ENCODE data around the gene GLOD5. TPM values are rescaled to one million over a fixed set of nuclear protein-coding genes. Genes with fewer than 3 reads are reported as not detected.
A peak's percentile ranks its signal among the peaks of the same experiment; 100 is the strongest.

GLOD5 gene
- total and polyA plus RNA-seq, 9 of the 15 experiments (the other 6 are each of a cell fraction or from before 2014, with no cell fraction given): 0.27 to 4.4 (median 2.2) TPM

GRCh38 chrX:48789366-48790220 is 28.0 kb downstream of the GLOD5 start:
- H3K9me1 ChIP-seq (ENCODE audit: control insufficient read depth, insufficient read depth, low read length): no peaks in the 10 kb centered on the region
- H2AFZ ChIP-seq (ENCODE audit: low read depth, low read length): no peak overlapping the region
- no peaks in the 10 kb centered on the region for H3K27me3 ChIP-seq (ENCODE audit: control insufficient read depth in 2 of 2, insufficient read depth in 2 of 2, low read length in 2 of 2)
- peaks cover 4% of the 10 kb centered on the region; the same call in 1 of the 2 replicates for H4K20me1 ChIP-seq (replicated peaks; ENCODE audit: control insufficient read depth, insufficient read depth, low read length)
- peak overlapping the region; percentile 93 for H3K4me2 ChIP-seq (ENCODE audit: insufficient read depth, low read length)
- WGBS (ENCODE audit: insufficient coverage, low coverage, missing lambda C conversion rate): 0% methylated on average over 4 of the region's 7 CpGs
- DNase-seq (ENCODE audit: extremely low read depth in 1 of 4, low spot score in 3 of 4) (peak in 2 of 4 experiments; percentile 50 to 75), FAIRE-seq (peak; percentile 77), ATAC-seq (no peak)
- BruUV-seq (replicated peaks): no TSS peak
- peaks cover 63% of the 10 kb centered on the region for H3K36me3 ChIP-seq (ENCODE audit: control insufficient read depth, insufficient read depth, low read length)
- POLR2A ChIA-PET: interaction anchor here (0.6 kb wide), 1 partner anchor 52 kb away, joined by 3 read pairs; no protein-coding TSS in a partner anchor
- peaks cover 51 to 65% of the 10 kb centered on the region in 2 experiments for H3K4me1 ChIP-seq (replicated peaks in 1 of 2; ENCODE audit: control insufficient read depth in 2 of 2, insufficient read depth in 2 of 2, low read length in 2 of 2)
- in situ Hi-C loops (cut with MboI) (no loop called here), intact Hi-C loops (cut with micrococcal nuclease) (loop anchor here (2.0 to 5.0 kb wide), 2 partner anchors 25 to 92 kb away; partner anchors contain the start of gene SUV39H1)
- H3K9ac ChIP-seq (ENCODE audit: insufficient read depth in 1 of 2, low read depth in 2 of 2, low read length in 2 of 2): peak overlapping the region; percentile 85 to 94
- CTCF ChIA-PET (ENCODE audit: low intra/inter-chr PET ratio): interaction anchor here (0.7 kb wide), 1 partner anchor 128 kb away, joined by 4 read pairs; no protein-coding TSS in a partner anchor
- peak overlapping the region; percentile 85 for H3K27ac ChIP-seq (ENCODE audit: extremely low read depth, low read depth, low read length)
- H3K4me3 ChIP-seq: peak overlapping the region; percentile 75
- no peaks in the 10 kb centered on the region for H3K9me3 ChIP-seq (replicated peaks; ENCODE audit: control insufficient read depth, insufficient read depth, low read depth, low read length)
- peaks cover 85% of the 10 kb centered on the region for H3K79me2 ChIP-seq (ENCODE audit: control insufficient read depth, insufficient read depth, low read length)
- 0 out of 2 replicates have a peak, but pooled peaks have one; percentile 7 for TF ChIP-seq OTX1 (CRISPR knock-in tag; IDR thresholded peaks at IDR 0.05)
- no peak for TF ChIP-seq ZNF551 (CRISPR knock-in tag; IDR thresholded peaks at IDR 0.05)
- TF ChIP-seq, protein P1, sequence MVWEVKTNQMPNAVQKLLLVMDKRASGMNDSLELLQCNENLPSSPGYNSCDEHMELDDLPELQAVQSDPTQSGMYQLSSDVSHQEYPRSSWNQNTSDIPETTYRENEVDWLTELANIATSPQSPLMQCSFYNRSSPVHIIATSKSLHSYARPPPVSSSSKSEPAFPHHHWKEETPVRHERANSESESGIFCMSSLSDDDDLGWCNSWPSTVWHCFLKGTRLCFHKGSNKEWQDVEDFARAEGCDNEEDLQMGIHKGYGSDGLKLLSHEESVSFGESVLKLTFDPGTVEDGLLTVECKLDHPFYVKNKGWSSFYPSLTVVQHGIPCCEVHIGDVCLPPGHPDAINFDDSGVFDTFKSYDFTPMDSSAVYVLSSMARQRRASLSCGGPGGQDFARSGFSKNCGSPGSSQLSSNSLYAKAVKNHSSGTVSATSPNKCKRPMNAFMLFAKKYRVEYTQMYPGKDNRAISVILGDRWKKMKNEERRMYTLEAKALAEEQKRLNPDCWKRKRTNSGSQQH (CRISPR knock-in tag; IDR thresholded peaks at IDR 0.05): no peak
- TF ChIP-seq, protein P2, sequence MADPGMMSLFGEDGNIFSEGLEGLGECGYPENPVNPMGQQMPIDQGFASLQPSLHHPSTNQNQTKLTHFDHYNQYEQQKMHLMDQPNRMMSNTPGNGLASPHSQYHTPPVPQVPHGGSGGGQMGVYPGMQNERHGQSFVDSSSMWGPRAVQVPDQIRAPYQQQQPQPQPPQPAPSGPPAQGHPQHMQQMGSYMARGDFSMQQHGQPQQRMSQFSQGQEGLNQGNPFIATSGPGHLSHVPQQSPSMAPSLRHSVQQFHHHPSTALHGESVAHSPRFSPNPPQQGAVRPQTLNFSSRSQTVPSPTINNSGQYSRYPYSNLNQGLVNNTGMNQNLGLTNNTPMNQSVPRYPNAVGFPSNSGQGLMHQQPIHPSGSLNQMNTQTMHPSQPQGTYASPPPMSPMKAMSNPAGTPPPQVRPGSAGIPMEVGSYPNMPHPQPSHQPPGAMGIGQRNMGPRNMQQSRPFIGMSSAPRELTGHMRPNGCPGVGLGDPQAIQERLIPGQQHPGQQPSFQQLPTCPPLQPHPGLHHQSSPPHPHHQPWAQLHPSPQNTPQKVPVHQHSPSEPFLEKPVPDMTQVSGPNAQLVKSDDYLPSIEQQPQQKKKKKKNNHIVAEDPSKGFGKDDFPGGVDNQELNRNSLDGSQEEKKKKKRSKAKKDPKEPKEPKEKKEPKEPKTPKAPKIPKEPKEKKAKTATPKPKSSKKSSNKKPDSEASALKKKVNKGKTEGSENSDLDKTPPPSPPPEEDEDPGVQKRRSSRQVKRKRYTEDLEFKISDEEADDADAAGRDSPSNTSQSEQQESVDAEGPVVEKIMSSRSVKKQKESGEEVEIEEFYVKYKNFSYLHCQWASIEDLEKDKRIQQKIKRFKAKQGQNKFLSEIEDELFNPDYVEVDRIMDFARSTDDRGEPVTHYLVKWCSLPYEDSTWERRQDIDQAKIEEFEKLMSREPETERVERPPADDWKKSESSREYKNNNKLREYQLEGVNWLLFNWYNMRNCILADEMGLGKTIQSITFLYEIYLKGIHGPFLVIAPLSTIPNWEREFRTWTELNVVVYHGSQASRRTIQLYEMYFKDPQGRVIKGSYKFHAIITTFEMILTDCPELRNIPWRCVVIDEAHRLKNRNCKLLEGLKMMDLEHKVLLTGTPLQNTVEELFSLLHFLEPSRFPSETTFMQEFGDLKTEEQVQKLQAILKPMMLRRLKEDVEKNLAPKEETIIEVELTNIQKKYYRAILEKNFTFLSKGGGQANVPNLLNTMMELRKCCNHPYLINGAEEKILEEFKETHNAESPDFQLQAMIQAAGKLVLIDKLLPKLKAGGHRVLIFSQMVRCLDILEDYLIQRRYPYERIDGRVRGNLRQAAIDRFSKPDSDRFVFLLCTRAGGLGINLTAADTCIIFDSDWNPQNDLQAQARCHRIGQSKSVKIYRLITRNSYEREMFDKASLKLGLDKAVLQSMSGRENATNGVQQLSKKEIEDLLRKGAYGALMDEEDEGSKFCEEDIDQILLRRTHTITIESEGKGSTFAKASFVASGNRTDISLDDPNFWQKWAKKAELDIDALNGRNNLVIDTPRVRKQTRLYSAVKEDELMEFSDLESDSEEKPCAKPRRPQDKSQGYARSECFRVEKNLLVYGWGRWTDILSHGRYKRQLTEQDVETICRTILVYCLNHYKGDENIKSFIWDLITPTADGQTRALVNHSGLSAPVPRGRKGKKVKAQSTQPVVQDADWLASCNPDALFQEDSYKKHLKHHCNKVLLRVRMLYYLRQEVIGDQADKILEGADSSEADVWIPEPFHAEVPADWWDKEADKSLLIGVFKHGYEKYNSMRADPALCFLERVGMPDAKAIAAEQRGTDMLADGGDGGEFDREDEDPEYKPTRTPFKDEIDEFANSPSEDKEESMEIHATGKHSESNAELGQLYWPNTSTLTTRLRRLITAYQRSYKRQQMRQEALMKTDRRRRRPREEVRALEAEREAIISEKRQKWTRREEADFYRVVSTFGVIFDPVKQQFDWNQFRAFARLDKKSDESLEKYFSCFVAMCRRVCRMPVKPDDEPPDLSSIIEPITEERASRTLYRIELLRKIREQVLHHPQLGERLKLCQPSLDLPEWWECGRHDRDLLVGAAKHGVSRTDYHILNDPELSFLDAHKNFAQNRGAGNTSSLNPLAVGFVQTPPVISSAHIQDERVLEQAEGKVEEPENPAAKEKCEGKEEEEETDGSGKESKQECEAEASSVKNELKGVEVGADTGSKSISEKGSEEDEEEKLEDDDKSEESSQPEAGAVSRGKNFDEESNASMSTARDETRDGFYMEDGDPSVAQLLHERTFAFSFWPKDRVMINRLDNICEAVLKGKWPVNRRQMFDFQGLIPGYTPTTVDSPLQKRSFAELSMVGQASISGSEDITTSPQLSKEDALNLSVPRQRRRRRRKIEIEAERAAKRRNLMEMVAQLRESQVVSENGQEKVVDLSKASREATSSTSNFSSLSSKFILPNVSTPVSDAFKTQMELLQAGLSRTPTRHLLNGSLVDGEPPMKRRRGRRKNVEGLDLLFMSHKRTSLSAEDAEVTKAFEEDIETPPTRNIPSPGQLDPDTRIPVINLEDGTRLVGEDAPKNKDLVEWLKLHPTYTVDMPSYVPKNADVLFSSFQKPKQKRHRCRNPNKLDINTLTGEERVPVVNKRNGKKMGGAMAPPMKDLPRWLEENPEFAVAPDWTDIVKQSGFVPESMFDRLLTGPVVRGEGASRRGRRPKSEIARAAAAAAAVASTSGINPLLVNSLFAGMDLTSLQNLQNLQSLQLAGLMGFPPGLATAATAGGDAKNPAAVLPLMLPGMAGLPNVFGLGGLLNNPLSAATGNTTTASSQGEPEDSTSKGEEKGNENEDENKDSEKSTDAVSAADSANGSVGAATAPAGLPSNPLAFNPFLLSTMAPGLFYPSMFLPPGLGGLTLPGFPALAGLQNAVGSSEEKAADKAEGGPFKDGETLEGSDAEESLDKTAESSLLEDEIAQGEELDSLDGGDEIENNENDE (IDR thresholded peaks at IDR 0.05; ENCODE audit: low read depth, low read length): no peak
- TF ChIP-seq HMG20A (CRISPR knock-in tag; conservative IDR thresholded peaks at IDR 0.05): no peak
